GM06990 (cell line): ENCODE results near the gene ADAM23.

Source experiments
- DNase-seq: peaks from one replicate; pipeline ENCODE4 v3.0.0-alpha.2; 2011; ENCODE audit not compliant: insufficient read length; ENCODE audit errors: extremely low read depth
- H3K27me3 ChIP-seq: replicated peaks from 2 replicates; pipeline ENCODE4 v1.6.0; 2011; ENCODE audit warnings: low read length; ENCODE audit not compliant: control insufficient read depth, insufficient read depth
- H3K36me3 ChIP-seq: 2 replicates; pipeline ENCODE4 v1.5.1; 2011; ENCODE audit warnings: low read length; ENCODE audit not compliant: control insufficient read depth, insufficient read depth
- H3K4me3 ChIP-seq: replicated peaks from 2 replicates; pipeline ENCODE4 v1.5.1; 2011; ENCODE audit warnings: low read depth, mild to moderate bottlenecking, control low read depth, low read length
- CTCF ChIP-seq: IDR thresholded peaks from 2 replicates; pipeline ENCODE4 v1.5.1; 2011; ENCODE audit warnings: low read length, control low read depth, mild to moderate bottlenecking, inconsistent platforms; ENCODE audit not compliant: insufficient read depth, poor library complexity, severe bottlenecking

Gene ADAM23

GRCh38 chr2:206540757-206541156 is 97.4 kb downstream of the ADAM23 start:
- no peak for TF ChIP-seq CTCF
- no peak for DNase-seq
- no peaks in the 10 kb centered on the region for H3K27me3 ChIP-seq
- peaks cover 1% of the 10 kb centered on the region; the same call in 1 of the 2 replicates for H3K36me3 ChIP-seq
- no peak overlapping the region for H3K4me3 ChIP-seq

- Histone ChIP-seq H3K36me3 (no peaks in the 10 kb centered on the region; the same call in 1 of the 2 replicates), H3K27me3 (no peaks in the 10 kb centered on the region), H3K4me3 (no peak overlapping the region)
- DNase-seq: no peak
- no peak for TF ChIP-seq CTCF
Observed at GRCh38 chr2:206543073-206543472, 99.7 kb downstream of the ADAM23 start.

GRCh38 chr2:206548383-206548782 is 105.1 kb downstream of the ADAM23 start:
- TF ChIP-seq CTCF: no peak
- H3K27me3 ChIP-seq: no peaks in the 10 kb centered on the region
- DNase-seq: no peak
- no peaks in the 10 kb centered on the region for H3K36me3 ChIP-seq
- H3K4me3 ChIP-seq: no peak overlapping the region

- DNase-seq: no peak
- TF ChIP-seq CTCF: no peak
- H3K27me3 ChIP-seq: no peaks in the 10 kb centered on the region
- H3K36me3 ChIP-seq: peaks cover 2% of the 10 kb centered on the region
- H3K4me3 ChIP-seq: no peak overlapping the region
Observed at GRCh38 chr2:206555721-206556120, 112.4 kb downstream of the ADAM23 start.

GRCh38 chr2:206556357-206556949 is 113.1 kb downstream of the ADAM23 start:
- Histone ChIP-seq H3K4me3 (no peak overlapping the region), H3K36me3 (peaks cover 2% of the 10 kb centered on the region), H3K27me3 (no peaks in the 10 kb centered on the region)
- TF ChIP-seq CTCF: peak; percentile 41
- no peak for DNase-seq

- no peak for TF ChIP-seq CTCF
Observed at GRCh38 chr2:206557321-206557720, 114.0 kb downstream of the ADAM23 start.

More at GRCh38 chr2:206557321-206557720, 114.0 kb downstream of the ADAM23 start:
- H3K4me3 ChIP-seq: no peak overlapping the region
- no peak for DNase-seq
- no peaks in the 10 kb centered on the region for H3K27me3 ChIP-seq
- H3K36me3 ChIP-seq: peaks cover 2% of the 10 kb centered on the region
